HG03575 (cell line): ENCODE data around the gene OR6X1.

Experiments used
- ATAC-seq: cut with Tn5 transposase; IDR thresholded peaks from one replicate; pipeline ENCODE4 v1.9.1; 2021; ENCODE audit not compliant: unreplicated experiment, insufficient number of reproducible peaks, low FRiP score; ENCODE audit errors: extremely low read depth

Gene OR6X1

DNA sequence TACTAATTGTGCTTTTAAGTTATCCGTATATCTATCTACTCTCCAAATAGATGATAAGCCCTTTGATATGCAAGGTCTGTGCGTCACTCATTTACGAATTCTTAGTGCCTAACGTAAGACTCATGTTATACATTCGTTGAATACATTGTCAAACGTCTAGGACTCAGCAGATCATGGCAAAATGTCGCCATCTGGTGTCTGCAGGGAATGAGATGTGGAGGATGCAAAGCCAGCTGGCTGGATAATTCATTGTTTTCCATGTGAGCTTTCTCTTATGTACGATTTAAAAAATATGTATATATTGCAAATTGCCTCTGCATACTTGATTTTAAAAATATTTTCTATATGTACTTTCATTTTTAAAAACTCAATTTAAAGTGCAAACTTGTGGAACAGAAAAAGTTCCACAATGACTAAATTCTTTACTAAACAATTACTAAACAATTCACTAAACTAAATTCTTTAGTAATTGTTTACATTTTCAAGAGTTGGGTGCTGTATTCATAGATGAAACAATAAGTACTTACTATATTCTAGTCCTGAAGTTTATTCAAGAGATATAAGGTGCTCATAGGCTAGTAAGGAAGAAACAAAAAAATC lies 46.6 kb downstream of the OR6X1 start:
- ATAC-seq, result no peak

DNA sequence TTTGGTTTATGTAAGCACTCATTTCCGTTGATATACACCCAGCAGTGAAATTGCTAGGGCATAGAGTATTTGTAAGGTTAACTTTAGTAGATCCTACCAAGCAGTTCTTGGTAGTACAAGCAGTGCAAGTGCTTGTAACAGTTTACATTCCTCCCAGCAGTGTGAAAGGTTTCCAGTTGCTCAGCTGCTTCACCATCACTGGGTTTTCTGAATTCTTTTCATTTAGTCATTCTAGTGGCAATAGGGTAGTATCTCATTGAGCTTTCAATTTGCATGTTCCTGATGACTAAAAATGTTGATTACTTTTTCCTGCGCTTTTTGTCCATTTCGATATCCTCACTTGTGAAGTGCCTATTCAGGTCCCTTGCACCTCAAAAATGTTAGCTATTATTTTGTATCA lies 47.1 kb downstream of the OR6X1 start:
- no peak for ATAC-seq

DNA sequence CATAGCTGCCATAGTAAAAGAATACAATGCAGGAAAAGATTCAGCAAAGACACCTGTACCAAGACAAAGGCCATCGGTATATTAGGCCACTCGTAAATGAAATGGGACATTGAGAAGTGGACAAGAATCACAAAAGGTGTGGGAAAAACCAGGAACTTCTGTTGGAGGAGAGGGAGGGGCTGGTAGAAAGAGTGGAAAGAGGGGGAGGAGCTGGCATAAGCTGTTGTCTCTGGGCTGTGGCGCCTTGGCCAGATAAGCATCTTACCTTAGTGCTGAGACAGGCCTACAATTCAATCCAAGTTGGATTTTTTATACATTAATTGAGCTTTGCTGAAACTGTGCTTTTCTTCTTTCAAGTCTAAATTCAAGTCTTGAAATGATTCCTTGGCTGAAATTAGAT lies 50.0 kb downstream of the OR6X1 start:
- ATAC-seq, result no peak
